HG03095 (cell line): Measurements from ENCODE around the gene TRIM69.
"Not testable (repeated sequence)": the region's sequence is repeated elsewhere in the genome, so short reads cannot be mapped to it uniquely, and the experiment has no call there.

Experiments used
- ATAC-seq: cut with Tn5 transposase; IDR thresholded peaks from one replicate; pipeline ENCODE4 v1.9.1; 2021; ENCODE audit warnings: moderate library complexity; ENCODE audit not compliant: unreplicated experiment

TRIM69 gene

GRCh38 chr15:44735482-44736180 lies 697 bp upstream of the TRIM69 start:
- peak; percentile 33 for ATAC-seq

- ATAC-seq: no peak
Observed at GRCh38 chr15:44738340-44738984, 2.1 kb downstream of the TRIM69 start.

GRCh38 chr15:44739222-44739847 lies 3.0 kb downstream of the TRIM69 start:
- ATAC-seq: not testable (repeated sequence)

DNA sequence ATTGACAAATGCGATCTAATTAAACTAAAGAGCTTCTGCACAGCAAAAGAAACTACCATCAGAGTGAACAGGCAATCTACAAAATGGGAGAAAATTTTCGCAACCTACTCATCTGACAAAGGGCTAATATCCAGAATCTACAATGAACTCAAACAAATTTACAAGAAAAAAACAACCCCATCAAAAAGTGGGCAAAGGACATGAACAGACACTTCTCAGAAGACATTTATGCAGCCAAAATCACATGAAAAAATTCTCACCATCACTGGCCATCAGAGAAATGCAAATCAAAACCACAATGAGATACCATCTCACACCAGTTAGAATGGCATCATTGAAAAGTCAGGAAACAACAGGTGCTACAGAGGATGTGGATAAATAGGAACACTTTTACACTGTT lies 7.1 kb downstream of the TRIM69 start:
- not testable (repeated sequence) for ATAC-seq

DNA sequence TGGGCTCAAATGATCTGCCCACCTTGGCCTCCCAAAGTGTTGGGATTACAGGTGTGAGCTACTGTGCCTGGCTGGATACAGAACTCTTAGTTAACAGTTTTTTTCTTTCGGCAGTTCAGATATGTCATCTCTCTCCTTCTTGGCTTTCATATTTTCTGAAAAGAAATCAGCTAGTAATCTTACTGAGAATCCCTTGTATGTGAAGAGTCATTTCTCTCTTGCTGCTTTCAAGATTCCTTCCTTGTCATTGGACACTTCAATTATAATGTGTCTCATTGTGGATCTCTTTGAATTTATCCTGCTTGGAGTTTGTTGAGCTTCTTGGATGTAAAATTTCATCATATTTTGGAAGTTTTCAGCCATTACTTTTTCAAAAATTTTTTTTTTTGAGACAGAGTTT lies 17.0 kb downstream of the TRIM69 start:
- no peak for ATAC-seq

DNA sequence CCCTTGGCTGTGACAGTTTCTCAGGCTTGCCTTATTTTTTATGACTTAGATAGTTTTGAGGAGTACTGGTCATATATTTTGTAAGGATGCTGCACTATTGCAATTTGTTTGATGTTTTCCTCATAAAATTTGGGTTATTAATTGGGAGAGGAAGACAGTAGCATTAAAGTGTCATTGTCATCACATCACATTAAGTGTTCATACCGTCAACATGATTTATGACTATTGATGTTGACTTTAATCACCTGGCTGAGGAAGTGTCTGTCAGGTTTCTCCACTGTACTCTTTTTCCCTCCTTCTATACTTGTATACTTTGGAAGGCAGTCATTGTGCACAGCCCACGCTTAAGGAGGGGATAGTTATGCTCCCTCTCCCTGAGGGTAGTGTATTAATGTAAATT lies 26.9 kb downstream of the TRIM69 start:
- ATAC-seq: no peak

DNA sequence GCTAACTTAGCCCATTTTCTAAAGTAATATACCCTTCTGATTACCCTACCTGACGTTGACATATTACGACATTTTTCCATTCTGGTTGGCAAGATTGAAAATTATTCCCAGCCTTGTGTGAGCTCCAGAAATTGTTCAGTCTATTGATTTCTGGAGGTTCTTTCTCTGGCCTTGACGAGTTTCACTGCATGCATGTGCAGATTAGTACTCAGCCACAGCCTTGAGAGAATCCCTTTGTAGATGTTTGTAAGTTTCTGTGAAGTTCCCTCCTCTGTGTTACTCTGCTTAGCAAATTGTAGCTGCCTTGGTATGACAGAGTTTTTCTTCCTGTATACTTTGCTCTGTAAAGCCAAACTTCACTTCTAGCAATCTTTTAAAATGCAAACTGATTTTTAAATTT lies 27.5 kb downstream of the TRIM69 start:
- ATAC-seq: no peak

- no peak for ATAC-seq
Observed at GRCh38 chr15:44765036-44765435, 28.7 kb downstream of the TRIM69 start.

DNA sequence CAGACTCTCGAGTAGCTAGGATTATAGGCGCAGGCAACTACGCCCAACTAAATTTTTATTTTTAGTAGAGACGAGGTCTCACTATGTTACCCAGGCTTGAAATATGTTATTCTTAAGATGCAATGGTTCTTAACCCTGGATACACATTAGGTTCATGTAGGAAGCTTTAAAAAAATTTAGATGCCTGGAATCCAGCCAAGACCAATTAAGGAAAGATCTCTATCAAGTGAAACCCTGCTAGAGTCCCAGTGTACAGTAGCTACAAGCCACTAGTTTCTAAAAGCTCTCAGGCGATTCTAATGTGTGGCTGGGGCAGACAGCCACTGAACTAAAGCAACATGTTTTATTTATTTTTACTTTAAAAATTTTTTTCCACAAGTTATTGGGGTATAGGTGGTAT lies 33.2 kb downstream of the TRIM69 start:
- ATAC-seq: no peak

DNA sequence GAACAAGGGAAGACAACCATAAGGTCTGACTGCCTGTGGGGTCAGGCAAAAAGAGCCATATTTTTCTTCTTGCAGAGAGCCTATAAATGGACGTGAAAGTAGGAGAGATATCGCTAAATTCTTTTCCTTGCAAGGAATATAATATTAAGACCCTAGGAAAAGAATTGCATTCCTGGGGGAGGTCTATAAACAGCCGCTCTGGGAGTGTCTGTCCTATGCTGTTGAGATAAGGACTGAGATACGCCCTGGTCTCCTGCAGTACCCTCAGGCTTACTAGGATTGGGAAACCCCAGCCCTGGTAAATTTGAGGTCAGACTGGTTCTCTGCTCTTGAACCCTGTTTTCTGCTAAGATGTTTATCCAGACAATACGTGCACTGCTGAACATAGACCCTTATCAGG lies 34.4 kb downstream of the TRIM69 start:
- ATAC-seq: not testable (repeated sequence)

GRCh38 chr15:44775953-44776352 lies 39.6 kb downstream of the TRIM69 start:
- no peak for ATAC-seq

GRCh38 chr15:44779761-44780160 lies 43.4 kb downstream of the TRIM69 start:
- ATAC-seq: no peak

- ATAC-seq: no peak
Observed at GRCh38 chr15:44780608-44781007, 44.3 kb downstream of the TRIM69 start.

- ATAC-seq: no peak
Observed at GRCh38 chr15:44781128-44781810, 44.9 kb downstream of the TRIM69 start.

GRCh38 chr15:44782516-44782915 lies 46.2 kb downstream of the TRIM69 start:
- ATAC-seq: no peak

- not testable (repeated sequence) for ATAC-seq
Observed at GRCh38 chr15:44784918-44785274, 48.6 kb downstream of the TRIM69 start.

DNA sequence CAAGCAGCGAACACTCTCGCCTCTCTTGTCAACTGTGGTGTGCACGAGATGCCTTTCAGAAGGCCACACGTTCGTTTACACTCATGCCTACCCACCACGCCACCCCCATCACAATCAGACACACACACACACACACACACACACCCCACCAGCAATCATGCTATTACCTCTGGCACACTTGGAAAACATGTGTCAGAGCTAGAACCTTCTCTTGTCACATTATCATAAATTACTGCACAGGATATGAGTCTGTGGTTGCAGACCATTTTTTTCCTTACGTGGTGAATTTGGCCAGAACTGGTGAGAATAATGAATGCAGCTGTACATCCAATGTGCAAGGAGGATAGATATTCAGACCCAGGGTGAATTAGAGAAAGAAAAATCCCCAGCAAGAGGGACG lies 52.4 kb downstream of the TRIM69 start:
- ATAC-seq: no peak

DNA sequence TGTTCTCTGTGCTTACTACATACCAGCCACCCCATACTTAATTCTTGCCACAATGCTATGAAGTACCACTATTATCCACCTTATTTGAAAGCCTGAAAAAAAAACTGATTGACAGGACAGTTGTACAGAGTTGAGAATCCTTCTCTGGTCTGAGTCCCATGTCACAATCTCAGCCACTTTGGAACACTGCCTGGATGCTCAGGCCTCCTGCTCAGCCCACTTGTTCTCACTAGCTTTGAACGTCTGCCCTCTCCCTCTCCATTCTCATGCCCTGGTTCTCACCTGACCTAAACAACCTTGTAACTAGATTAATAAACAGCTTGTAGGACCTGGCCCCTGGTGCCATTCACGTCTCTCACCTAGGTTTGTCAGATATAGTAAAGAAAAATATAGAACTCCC lies 53.9 kb downstream of the TRIM69 start:
- no peak for ATAC-seq

GRCh38 chr15:44790656-44791055 lies 54.3 kb downstream of the TRIM69 start:
- ATAC-seq: no peak

- ATAC-seq: no peak
Observed at GRCh38 chr15:44792715-44793114, 56.4 kb downstream of the TRIM69 start.

GRCh38 chr15:44794072-44794471 lies 57.7 kb downstream of the TRIM69 start:
- no peak for ATAC-seq

- ATAC-seq: no peak
Observed at GRCh38 chr15:44796508-44796907, 60.2 kb downstream of the TRIM69 start.
